A673 (cell line): ENCODE results near the gene UBALD2.

Experiments used
- EZH2 ChIP-seq: fragments of 200-600 bp; sonication (generic); IDR thresholded peaks from 2 replicates; pipeline ENCODE4 v1.6.1; 2017; ENCODE audit warnings: borderline replicate concordance, low read depth, mild to moderate bottlenecking, mixed read lengths, antibody characterized with exemption, low read length; ENCODE audit not compliant: poor library complexity, severe bottlenecking
- TF ChIP-seq, protein P1 (sequence below): fragments of 300-800, 200-600 bp; sonication (generic); conservative IDR thresholded peaks from 2 replicates; pipeline ENCODE4 v1.5.1; 2017; ENCODE audit warnings: low read depth, mild to moderate bottlenecking, antibody characterized with exemption, low read length, moderate library complexity, mixed read lengths

DNA sequence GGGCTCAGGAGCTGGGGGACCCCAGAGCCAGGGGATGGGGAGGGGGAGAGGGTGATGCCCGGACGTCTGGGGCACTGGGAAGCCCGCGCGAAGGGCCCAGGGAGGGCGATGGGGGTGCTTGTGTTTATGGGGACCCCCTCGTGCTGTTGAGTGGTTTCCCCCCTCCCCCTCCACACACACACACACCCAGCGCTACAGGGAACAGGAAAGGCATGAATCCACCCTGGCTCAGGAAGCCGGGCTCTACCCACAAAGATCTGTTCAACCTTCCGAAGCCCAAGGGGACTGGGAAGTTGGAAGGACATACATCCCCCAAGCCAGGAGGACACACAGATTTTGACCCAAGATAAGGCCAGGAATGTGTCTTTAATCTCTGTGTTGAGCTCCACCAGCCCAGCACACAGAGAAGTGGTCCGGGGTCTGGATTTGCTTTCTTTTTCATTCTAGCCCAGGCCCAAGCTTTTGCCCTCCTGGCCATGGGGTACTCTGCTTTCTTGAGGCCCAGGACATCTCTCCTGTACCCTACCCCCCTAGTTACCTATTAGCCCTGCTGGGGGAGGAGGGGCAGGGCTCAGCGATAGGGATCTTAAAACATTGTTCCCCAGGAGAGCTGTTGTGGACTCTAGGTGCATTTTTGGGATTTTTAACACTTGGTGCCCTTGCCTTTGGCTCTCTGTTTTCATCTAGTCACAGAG, 1.2 kb downstream of the UBALD2 start:
- TF ChIP-seq, protein P1, sequence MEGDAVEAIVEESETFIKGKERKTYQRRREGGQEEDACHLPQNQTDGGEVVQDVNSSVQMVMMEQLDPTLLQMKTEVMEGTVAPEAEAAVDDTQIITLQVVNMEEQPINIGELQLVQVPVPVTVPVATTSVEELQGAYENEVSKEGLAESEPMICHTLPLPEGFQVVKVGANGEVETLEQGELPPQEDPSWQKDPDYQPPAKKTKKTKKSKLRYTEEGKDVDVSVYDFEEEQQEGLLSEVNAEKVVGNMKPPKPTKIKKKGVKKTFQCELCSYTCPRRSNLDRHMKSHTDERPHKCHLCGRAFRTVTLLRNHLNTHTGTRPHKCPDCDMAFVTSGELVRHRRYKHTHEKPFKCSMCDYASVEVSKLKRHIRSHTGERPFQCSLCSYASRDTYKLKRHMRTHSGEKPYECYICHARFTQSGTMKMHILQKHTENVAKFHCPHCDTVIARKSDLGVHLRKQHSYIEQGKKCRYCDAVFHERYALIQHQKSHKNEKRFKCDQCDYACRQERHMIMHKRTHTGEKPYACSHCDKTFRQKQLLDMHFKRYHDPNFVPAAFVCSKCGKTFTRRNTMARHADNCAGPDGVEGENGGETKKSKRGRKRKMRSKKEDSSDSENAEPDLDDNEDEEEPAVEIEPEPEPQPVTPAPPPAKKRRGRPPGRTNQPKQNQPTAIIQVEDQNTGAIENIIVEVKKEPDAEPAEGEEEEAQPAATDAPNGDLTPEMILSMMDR = no peak
- TF ChIP-seq EZH2 = no peak
